Esophagus (tissue), 2 donors: Measurements from ENCODE around the gene SIRT1. TPM values are rescaled to one million over a fixed set of nuclear protein-coding genes. Genes with fewer than 3 reads are reported as not detected.
"Not testable (repeated sequence)": the region's sequence is repeated elsewhere in the genome, so short reads cannot be mapped to it uniquely, and the experiment has no call there.

Experiments
- H3K27ac ChIP-seq, 2 donors: one replicate each; pipeline ENCODE4 v1.5.1; 2013; ENCODE audit warnings: low read depth in 2 of 2, mild to moderate bottlenecking in 2 of 2, inconsistent platforms in 1 of 2, low read length in 1 of 2, moderate library complexity in 1 of 2
- H3K27me3 ChIP-seq, 2 donors: one replicate each; pipeline ENCODE4 v1.6.1; 2013; ENCODE audit warnings: low read length in 2 of 2, control low read depth in 1 of 2, mild to moderate bottlenecking in 1 of 2; ENCODE audit not compliant: insufficient read depth in 2 of 2, control insufficient read depth in 1 of 2
- H3K36me3 ChIP-seq, 2 donors: one replicate each; pipeline ENCODE4 v1.6.1; 2013; ENCODE audit warnings: low read length in 1 of 2; ENCODE audit not compliant: control insufficient read depth in 2 of 2, insufficient read depth in 2 of 2
- H3K4me1 ChIP-seq, 2 donors: one replicate each; pipeline ENCODE4 v1.6.1; 2013; ENCODE audit warnings: low read length in 1 of 2; ENCODE audit not compliant: control insufficient read depth in 2 of 2, insufficient read depth in 2 of 2
- H3K4me3 ChIP-seq, 2 donors: one replicate each; pipeline ENCODE4 v1.5.1; 2013; ENCODE audit warnings: low read length in 2 of 2, mild to moderate bottlenecking in 2 of 2, low read depth in 1 of 2, moderate library complexity in 1 of 2
- H3K9me3 ChIP-seq, 2 donors: one replicate each; pipeline ENCODE4 v1.6.1; 2013; ENCODE audit warnings: mild to moderate bottlenecking in 2 of 2, low read depth in 1 of 2, low read length in 1 of 2, moderate library complexity in 1 of 2; ENCODE audit not compliant: control insufficient read depth in 2 of 2, insufficient read depth in 1 of 2
- WGBS, 2 donors: extraction: QIAGEN DNeasy Blood & Tissue Kit; methylation state at CpG; one replicate each; pipeline ENCODE4 v1.1.7; 2013; 5-methylcytosine and 5-hydroxymethylcytosine counted together
- polyA plus RNA-seq, 2 donors: library from polyadenylated mRNA; stranded (reverse); fragments of 200-250 nt; gene quantifications; one replicate each; pipeline ENCODE4 v1.2.3, GENCODE V29; 2013
- donor health status: healthy with polysubstance abuse.
- donor health status: Bipolar disorder and iron deficiency.

The SIRT1 gene
- polyA plus RNA-seq, 2 donors, result 5.6 to 6.5 TPM

DNA sequence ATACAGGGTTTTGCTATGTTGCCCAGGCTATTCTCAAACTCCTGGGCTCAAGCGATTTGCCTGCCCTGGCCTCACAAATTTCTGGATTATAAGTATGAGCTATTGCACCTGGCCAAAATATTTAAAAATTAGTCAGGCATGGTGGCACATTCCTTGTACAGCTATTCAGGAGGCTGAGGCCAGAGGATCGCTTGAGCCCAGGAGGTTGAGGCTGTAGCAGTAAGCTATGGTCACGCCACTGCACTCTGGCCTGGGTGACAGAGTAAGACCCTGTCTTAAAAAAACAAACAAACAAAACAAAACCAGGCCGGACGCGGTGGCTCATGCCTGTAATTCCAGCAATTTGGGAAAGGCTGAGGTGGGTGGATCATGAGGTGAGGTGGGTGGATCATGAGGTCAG, 14.5 kb upstream of the SIRT1 start:
- Histone ChIP-seq H3K27me3 (no peaks in the 10 kb centered on the region), H3K27ac (no peak overlapping the region), H3K4me3 (no peak overlapping the region), H3K36me3 (no peaks in the 10 kb centered on the region), H3K9me3 (no peaks in the 10 kb centered on the region), H3K4me1 (no peaks in the 10 kb centered on the region)
- WGBS, 2 donors, result 90 to 92% methylated on average over 6 of the region's 6 CpGs

DNA sequence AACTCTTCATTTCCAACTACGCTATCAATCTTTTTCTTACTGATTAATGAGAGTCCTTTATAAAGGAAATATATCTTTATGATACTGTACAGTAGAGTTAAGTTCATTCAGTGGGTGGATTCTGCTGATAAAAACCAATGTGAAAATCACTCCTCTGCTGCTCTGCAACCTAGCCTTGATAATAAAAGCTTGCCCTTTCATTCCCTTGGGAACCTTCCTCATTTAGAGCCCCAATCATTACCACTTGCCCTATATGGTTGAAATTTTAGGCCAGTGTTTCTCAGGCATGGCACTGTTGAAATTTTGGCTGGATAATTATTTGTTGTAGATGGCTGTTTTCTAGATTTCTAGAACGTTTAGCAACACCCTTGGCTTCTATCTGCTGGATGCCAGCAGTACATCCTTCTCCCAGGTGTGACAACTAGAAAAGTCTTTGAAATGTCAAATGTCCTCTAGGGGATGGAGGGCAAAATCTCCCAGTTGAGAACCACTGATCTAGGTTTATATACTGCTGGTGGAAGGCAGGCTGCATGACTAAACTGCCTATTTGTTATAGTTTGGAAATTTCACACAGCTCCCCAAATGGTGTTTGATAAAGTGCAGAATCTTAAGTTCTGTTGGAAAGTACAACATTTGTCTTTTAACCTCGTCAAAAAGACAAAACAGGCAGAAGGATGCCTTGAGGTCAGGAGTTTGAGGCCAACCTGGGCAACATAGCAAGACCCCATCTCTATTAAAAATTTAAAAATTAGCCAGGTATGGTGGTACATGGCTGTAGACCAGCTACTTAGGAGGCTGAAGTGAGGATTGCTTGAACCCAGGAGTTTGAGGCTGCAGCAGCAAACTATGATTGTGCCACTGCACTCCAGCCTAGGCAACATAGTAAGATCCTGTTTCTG, 8.9 kb upstream of the SIRT1 start:
- H3K4me1 ChIP-seq, result no peaks in the 10 kb centered on the region
- H3K27ac ChIP-seq, result no peak overlapping the region
- no peaks in the 10 kb centered on the region for H3K9me3 ChIP-seq
- WGBS, 2 donors, result 64 to 65% methylated on average over 3 of the region's 3 CpGs
- H3K4me3 ChIP-seq, result no peak overlapping the region
- H3K27me3 ChIP-seq, result no peaks in the 10 kb centered on the region
- no peaks in the 10 kb centered on the region for H3K36me3 ChIP-seq

DNA sequence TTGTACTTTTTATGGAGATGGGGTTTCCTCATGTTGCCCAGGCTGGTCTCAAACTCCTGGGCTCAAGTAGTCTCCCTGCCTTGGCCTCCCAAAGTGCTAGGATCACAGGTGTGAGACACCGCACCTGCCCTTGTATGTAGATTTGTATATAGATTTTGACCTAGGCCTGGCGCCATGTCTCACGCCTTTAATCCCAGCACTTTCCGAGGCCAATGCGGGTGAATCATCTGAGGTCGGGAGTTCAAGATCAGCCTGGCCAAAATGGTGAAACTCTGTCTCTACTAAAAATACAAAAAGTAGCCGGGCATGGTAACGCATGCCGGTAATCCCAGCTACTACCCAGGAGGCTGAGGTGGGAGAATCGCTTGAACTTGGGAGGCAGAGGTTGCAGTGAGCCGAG, 7.0 kb upstream of the SIRT1 start:
- not testable (repeated sequence) for H3K4me1 ChIP-seq, H3K27ac ChIP-seq, H3K36me3 ChIP-seq, H3K9me3 ChIP-seq, H3K27me3 ChIP-seq, H3K4me3 ChIP-seq
- 92 to 95% methylated on average over 11 of the region's 11 CpGs for WGBS, 2 donors

DNA sequence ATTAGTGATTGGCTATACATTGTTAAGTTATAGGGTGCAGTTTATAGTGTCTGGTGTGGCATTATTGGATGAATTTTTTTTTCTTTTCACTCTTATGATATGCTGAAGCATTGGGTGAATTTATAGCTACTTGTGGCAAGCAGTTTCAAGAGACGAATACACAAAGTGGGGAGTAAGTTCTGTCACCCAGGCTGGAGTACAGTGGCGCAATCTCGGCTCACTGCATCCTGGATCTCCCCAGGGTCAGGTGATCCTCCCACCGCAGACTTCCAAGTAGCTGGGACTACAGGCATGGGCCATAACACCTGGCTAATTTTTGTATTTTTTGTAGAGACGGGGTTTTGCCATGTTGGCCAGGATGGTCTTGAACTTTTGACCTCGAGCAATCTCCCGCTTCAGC, 6.3 kb upstream of the SIRT1 start:
- H3K36me3 ChIP-seq, result no peaks in the 10 kb centered on the region
- no peaks in the 10 kb centered on the region for H3K27me3 ChIP-seq
- no peak overlapping the region for H3K4me3 ChIP-seq
- WGBS, 2 donors, result 91 to 95% methylated on average over 7 of the region's 7 CpGs
- H3K9me3 ChIP-seq, result no peaks in the 10 kb centered on the region
- H3K4me1 ChIP-seq, result no peaks in the 10 kb centered on the region
- H3K27ac ChIP-seq, result no peak overlapping the region

DNA sequence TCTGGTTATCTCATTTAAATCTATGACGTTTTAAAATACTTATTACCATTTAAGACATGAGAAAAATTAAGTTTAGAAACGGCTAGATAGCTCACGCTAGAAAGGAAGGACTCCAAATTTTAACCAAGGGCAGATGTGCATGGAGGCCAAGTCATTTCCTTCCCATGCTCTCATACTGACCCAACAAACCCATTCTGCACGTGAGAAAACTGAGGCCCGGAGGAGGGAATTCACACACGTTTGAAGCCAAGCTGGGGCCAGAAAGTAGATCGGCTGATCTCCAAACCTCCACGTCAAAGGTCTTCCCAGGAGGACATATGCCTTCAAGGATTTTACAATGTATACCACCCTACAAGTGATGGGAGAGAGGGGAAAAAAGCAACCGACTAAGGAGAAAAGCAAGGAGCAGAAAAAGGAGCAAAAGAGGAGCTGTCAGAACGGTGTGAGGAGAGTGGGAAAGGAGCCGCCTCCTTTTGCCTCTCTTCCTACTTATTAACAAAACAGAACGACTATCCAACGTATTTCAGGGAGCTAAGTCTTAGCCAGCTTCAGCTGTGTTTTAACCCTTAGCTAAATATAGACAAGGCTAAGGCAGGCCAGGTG, 645 bp upstream of the SIRT1 start:
- 17 to 19% methylated on average over 13 of the region's 13 CpGs for WGBS, 2 donors
- H3K27ac ChIP-seq, result peak overlapping the region; percentile 96 to 97

DNA sequence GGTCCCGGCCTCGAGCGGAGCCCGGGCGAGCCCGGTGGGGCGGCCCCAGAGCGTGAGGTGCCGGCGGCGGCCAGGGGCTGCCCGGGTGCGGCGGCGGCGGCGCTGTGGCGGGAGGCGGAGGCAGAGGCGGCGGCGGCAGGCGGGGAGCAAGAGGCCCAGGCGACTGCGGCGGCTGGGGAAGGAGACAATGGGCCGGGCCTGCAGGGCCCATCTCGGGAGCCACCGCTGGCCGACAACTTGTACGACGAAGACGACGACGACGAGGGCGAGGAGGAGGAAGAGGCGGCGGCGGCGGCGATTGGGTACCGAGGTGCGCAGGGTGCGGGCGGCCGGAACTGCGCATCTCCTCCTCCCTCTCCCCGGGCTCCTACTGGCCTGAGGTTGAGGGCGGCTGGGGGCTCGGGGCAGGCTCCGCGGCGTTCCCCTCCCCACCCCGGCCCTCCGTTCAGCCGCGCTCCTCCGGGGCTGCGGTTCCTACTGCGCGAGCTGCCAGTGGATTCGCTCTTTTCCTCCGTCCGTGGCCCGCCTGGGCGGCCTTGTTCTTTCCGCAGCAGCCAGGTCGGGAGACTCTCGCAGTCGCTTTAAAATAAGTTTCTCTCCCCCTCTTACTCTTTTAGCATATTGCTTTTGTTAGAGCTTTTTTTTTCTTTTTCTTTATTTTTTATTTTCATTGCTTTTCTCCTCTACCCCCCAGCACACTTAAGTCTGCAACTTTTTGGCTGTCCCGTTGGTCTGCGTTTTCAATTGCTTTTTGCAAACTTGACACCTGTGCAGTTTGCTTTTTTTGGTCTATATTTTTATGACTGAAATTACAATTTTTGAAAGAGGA, 600 bp downstream of the SIRT1 start:
- H3K4me1 ChIP-seq, result no peaks in the 10 kb centered on the region
- H3K4me3 ChIP-seq, result peak overlapping the region; percentile 71 to 85
- peak overlapping the region; percentile 96 to 97 for H3K27ac ChIP-seq
- H3K9me3 ChIP-seq, result no peaks in the 10 kb centered on the region
- H3K36me3 ChIP-seq, result peaks cover 0 to 5% of the 10 kb centered on the region in 2 donors
- H3K27me3 ChIP-seq, result no peaks in the 10 kb centered on the region
- 0% methylated on average over 66 to 73 of the region's 73 CpGs for WGBS, 2 donors

More for the DNA sequence above, 645 bp upstream of the SIRT1 start:
- Histone ChIP-seq H3K4me3 (peak overlapping the region; percentile 71 to 85), H3K4me1 (no peaks in the 10 kb centered on the region), H3K36me3 (peaks cover 0 to 5% of the 10 kb centered on the region in 2 donors), H3K9me3 (no peaks in the 10 kb centered on the region), H3K27me3 (no peaks in the 10 kb centered on the region)

DNA sequence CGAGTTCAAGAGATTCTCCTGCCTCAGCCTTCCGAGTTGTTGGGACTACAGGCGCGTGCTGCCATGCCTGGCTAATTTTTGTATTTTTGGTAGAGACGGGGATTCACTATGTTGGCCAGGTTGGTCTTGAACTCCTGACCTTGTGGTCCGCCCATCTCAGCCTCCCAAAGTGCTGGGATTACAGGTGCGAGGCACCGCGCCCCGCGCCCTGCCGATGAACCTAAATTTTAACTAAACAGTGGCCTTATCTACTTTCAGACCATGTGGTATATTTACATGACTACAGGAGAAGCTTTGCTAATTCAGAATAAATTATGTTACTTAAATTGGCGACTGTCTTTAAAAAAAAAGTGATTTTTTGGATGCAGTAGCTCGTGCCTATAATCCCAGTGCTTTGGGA, 9.2 kb downstream of the SIRT1 start:
- WGBS, 2 donors, result 90 to 91% methylated on average over 14 of the region's 14 CpGs
- no peaks in the 10 kb centered on the region for H3K4me1 ChIP-seq
- no peaks in the 10 kb centered on the region for H3K9me3 ChIP-seq
- peaks cover 3 to 13% of the 10 kb centered on the region in 2 donors for H3K36me3 ChIP-seq
- no peaks in the 10 kb centered on the region for H3K27me3 ChIP-seq
- H3K27ac ChIP-seq, result no peak overlapping the region
- no peak overlapping the region for H3K4me3 ChIP-seq

DNA sequence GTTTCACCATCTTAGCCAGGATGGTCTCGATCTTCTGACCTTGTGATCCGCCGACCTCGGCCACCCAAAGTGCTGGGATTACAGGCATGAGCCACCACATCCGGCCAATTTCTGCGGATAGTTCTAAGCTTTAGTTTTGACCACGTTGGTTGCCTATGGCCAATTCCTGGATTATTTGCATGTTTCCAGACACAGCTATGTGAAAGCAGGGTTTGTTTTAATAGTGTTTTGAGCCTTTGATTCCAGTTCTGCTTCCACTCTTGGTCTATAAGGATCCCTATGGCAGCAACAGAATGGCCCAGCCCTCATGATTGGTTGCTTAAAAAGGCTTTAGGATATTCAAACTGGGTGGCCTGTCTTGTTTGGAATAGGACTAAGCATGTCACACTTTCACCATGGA, 19.1 kb downstream of the SIRT1 start:
- no peaks in the 10 kb centered on the region for H3K4me1 ChIP-seq
- 95 to 96% methylated on average over 7 of the region's 7 CpGs for WGBS, 2 donors
- no peaks in the 10 kb centered on the region for H3K9me3 ChIP-seq
- H3K36me3 ChIP-seq, result peaks cover 3 to 4% of the 10 kb centered on the region in 2 donors
- H3K27me3 ChIP-seq, result no peaks in the 10 kb centered on the region
- H3K27ac ChIP-seq, result no peak overlapping the region
- no peak overlapping the region for H3K4me3 ChIP-seq

DNA sequence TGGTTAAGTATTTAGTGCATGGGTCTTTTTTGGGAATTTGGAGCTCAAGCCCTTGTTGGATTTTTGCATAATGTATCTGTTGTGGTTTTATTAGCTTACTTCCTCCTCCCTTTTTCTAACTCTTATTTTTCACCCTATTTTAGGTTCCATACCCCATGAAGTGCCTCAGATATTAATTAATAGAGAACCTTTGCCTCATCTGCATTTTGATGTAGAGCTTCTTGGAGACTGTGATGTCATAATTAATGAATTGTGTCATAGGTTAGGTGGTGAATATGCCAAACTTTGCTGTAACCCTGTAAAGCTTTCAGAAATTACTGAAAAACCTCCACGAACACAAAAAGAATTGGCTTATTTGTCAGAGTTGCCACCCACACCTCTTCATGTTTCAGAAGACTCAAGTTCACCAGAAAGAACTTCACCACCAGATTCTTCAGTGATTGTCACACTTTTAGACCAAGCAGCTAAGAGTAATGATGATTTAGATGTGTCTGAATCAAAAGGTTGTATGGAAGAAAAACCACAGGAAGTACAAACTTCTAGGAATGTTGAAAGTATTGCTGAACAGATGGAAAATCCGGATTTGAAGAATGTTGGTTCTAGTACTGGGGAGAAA, 28.0 kb downstream of the SIRT1 start:
- no peaks in the 10 kb centered on the region for H3K27me3 ChIP-seq
- H3K36me3 ChIP-seq, result peaks cover 10 to 11% of the 10 kb centered on the region in 2 donors
- H3K27ac ChIP-seq, result no peak overlapping the region
- no peaks in the 10 kb centered on the region for H3K9me3 ChIP-seq
- H3K4me1 ChIP-seq, result no peaks in the 10 kb centered on the region
- 80 to 85% methylated on average over 2 of the region's 2 CpGs for WGBS, 2 donors
- no peak overlapping the region for H3K4me3 ChIP-seq
